Measurements from ENCODE around the gene LRRC4C.

LRRC4C gene

DNA sequence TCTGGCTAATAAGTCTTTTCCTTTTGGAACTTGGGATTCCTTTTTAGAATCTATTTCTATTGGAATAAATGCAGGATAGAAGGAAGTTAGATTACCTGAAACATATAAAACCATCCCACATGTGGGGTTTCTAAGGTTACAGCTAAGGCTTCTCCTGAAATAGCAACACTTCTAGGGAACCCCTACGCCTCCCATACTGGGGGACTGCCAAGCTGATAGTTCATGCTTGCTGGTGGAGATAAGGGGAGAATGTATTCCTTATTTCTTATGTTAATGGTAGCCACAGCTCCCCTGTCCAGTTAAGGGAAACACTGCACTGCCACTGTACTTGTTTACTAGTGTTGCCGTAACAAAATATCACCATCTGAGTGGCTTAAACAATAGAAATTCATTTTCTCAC, 1189.6 kb downstream of the LRRC4C start:
- Mint-ChIP-seq H3K27me3 (no peaks in the 10 kb centered on the region), H3K9me3 (peaks cover 0 to 8% of the 10 kb centered on the region in 2 donors), H3K27ac (no peak overlapping the region), H3K4me3 (no peak overlapping the region), H3K4me1 (no peaks in the 10 kb centered on the region)
- DNase-seq = no peak
- ATAC-seq = no peak

DNA sequence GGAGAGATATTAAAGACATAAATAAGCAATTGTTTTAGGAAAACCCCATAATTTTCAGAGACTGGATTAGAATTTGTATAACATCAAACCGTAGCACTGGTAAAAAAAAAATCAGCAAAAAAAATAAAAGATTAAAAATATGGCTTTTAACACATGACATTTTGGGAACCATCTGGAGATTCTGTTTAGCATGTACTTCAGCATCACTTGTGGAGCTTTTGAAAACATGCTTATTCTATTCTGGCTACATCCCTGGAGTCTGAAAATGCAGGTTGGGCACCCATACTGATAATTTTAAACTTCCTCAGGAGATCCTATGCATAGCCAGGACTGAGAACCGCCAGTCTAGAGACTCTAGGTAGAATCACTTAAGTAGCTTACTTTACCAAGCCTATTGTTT, 1190.9 kb downstream of the LRRC4C start:
- ATAC-seq (no peak), DNase-seq (no peak)
- H3K4me3 Mint-ChIP-seq = no peak overlapping the region
- H3K4me1 Mint-ChIP-seq = no peaks in the 10 kb centered on the region
- H3K9me3 Mint-ChIP-seq = peaks cover 0 to 13% of the 10 kb centered on the region in 2 donors
- no peak overlapping the region for H3K27ac Mint-ChIP-seq
- H3K27me3 Mint-ChIP-seq = no peaks in the 10 kb centered on the region

DNA sequence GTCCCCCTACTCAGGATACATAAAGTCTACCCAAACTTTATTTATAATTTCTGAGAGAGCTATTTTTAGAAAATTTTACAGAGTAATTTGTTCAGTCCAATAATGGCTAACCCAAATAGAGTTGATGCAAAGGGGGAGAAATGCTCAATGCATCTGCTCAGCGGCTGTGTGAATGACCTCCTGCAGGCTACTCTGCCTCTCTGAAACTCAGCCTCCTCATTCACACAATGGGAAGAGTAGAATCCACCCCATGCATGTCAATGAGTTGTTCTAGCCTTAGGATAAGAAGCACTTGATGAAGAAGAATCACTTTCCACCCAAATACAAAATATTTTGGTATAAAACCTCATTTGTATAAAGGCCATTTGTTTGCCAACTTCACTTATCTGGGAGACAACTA, 1204.0 kb downstream of the LRRC4C start:
- Mint-ChIP-seq H3K27me3 (no peaks in the 10 kb centered on the region), H3K4me1 (no peaks in the 10 kb centered on the region), H3K9me3 (peaks cover 0 to 6% of the 10 kb centered on the region in 2 donors), H3K27ac (no peak overlapping the region), H3K4me3 (no peak overlapping the region)
- DNase-seq (no peak), ATAC-seq (no peak)

DNA sequence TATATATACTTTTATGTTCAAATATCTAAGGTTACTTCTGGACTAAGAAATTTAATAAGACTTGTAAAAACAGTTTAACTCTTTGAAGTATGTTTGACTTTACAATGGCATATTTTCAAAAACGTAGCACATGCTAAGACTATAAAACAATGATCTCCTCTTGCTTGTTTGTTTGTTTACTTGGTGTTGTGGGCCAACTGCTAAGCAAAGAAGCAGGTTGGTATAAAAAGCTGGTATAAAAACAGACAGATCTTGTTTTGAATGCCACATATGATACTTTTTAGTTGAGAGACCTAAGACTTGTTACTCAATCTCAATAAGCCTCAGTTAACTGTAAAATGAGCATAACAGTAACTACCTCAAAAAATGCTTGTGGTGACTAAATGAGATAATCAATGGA, 1206.3 kb downstream of the LRRC4C start:
- ATAC-seq (no peak), DNase-seq (no peak)
- Mint-ChIP-seq H3K27ac (no peak overlapping the region), H3K27me3 (no peaks in the 10 kb centered on the region), H3K4me1 (no peaks in the 10 kb centered on the region), H3K4me3 (no peak overlapping the region), H3K9me3 (peaks cover 2 to 9% of the 10 kb centered on the region in 2 donors)

DNA sequence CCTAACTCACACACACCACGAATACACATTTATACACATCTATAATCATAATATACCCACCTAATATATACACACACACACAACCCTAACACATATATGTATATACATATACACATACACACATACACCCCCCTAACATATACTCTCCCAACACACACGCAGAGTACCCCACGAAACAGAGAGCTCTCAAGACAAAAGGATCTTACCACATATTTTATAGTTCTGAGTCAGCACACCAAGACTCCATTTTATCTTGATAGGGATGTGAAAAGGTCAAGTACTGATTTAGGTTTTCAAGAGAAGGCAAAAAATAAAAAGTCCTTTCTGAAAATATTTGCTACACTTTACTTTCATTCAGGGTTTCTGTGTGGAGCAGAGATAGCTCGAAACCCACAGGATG, 1207.2 kb downstream of the LRRC4C start:
- peaks cover 6 to 12% of the 10 kb centered on the region in 2 donors for H3K9me3 Mint-ChIP-seq
- DNase-seq = no peak
- ATAC-seq = no peak

DNA sequence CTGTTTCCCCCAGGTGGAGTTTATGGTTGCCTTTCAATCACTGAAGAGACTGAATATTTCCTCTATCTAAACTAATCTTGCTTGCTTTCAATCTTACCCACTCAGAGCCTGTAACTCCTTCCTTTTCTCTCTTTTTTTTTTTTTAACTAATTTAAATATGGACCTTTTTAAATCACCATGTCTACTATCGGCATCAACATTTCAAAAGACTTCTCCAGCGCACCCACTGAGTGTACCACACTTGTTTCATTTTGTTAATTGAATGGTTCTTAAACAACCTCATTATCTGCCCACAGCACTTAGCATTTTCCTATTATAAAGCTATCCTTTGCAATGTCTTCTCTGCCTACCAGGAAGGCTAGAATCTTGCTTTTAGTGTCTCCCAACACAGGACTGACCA, 1212.5 kb downstream of the LRRC4C start:
- Mint-ChIP-seq H3K9me3 (peaks cover 6 to 7% of the 10 kb centered on the region in 2 donors), H3K27me3 (no peaks in the 10 kb centered on the region), H3K27ac (no peak overlapping the region), H3K4me1 (no peaks in the 10 kb centered on the region), H3K4me3 (no peak overlapping the region)
- DNase-seq (no peak), ATAC-seq (no peak)

More for the DNA sequence above, 1207.2 kb downstream of the LRRC4C start:
- H3K27ac Mint-ChIP-seq = no peak overlapping the region
- H3K27me3 Mint-ChIP-seq = no peaks in the 10 kb centered on the region
- no peak overlapping the region for H3K4me3 Mint-ChIP-seq
- no peaks in the 10 kb centered on the region for H3K4me1 Mint-ChIP-seq

DNA sequence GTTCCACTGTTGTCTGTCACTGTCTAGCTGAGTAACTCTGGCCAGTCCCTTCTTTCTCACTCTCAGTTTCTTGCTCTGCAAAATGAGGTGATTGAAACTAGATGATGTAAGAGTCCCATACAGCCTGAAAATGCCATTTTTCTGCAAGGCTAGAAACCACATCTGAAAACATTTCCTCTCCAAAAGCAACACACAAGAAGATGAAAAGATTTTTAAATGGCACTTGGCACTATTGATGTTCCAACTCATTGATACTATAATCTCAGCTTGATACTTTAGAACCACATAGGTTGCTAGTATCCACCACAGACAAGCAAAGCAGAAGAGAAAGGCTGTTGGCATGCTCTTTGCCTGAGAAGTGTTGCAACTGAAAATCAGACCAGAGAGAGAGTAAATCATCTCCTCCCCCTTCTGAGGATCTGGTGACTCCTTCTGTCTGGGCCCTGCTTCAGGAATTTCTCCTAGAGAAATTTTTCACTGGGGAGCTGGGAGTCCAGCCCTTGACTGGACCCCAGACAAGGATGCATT, 1217.9 kb downstream of the LRRC4C start:
- ATAC-seq = peak; percentile 78
- H3K27me3 Mint-ChIP-seq = no peaks in the 10 kb centered on the region

DNA sequence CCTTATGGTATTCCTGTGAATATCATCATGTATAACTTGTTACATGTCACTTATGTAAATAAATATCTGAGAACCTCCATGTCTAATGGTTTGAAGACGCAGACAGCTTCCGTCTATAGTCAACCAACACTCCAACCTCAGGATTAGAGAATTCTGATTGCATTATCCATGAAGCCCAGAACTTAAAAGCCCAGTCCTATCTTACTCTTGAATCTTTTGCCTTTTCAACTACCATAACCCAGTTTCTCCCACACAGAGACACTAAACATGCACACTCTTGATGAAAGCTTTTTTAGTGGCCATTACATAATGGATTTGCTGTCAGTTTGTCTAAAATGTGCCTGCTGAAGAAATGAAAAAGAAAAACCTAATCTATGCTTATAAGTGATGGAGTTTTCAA, 1219.2 kb downstream of the LRRC4C start:
- ATAC-seq (no peak), DNase-seq (no peak)
- H3K27ac Mint-ChIP-seq = no peak overlapping the region
- no peak overlapping the region for H3K4me3 Mint-ChIP-seq
- H3K27me3 Mint-ChIP-seq = no peaks in the 10 kb centered on the region
- H3K4me1 Mint-ChIP-seq = no peaks in the 10 kb centered on the region
- peaks cover 10 to 15% of the 10 kb centered on the region in 2 donors for H3K9me3 Mint-ChIP-seq

More for the DNA sequence above, 1217.9 kb downstream of the LRRC4C start:
- Mint-ChIP-seq H3K9me3 (peaks cover 10 to 15% of the 10 kb centered on the region in 2 donors), H3K27ac (no peak overlapping the region), H3K4me3 (no peak overlapping the region), H3K4me1 (no peaks in the 10 kb centered on the region)
- DNase-seq = no peak

DNA sequence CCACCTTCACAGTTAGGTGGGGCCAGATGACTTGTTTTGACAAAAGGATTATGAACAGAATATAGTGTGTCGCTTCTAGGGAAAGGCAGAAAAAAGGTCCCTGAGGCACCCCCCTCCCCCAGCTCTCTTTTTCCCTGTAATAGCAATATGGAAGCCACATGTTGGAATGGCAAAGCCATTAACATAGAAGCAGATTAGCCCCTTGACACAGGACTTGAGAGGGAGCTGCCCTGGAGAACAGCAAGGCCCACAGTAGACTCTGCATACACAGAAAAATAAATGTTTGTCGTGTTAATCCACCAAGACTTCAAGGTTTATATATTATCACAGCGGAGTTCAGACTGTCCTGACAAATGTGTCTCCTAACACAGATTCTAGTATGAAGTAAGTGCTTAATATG, 1222.9 kb downstream of the LRRC4C start:
- no peak for DNase-seq
- no peak overlapping the region for H3K4me3 Mint-ChIP-seq
- no peak overlapping the region for H3K27ac Mint-ChIP-seq
- H3K27me3 Mint-ChIP-seq = no peaks in the 10 kb centered on the region
- no peaks in the 10 kb centered on the region for H3K4me1 Mint-ChIP-seq
- peaks cover 10 to 22% of the 10 kb centered on the region in 2 donors for H3K9me3 Mint-ChIP-seq
- ATAC-seq = no peak

DNA sequence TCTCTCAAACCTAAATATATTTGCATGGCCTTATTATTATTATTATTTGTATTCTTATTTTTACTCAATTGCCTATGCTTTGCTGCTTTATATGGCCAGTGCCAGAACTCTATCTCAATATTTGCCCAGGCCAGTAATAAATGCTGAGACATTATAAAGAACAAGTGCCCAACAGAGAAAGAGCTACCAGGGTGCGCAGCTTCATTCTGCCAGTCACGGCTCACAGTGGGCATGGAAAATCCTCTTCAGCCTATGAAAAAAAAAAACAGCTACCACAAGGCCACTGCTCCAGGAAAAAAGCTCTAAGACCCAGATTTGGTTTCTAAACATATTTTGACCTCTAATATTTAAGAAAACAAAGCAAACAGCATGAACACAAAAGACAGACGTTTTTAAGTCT, 1223.6 kb downstream of the LRRC4C start:
- no peak overlapping the region for H3K4me3 Mint-ChIP-seq
- ATAC-seq = no peak
- H3K9me3 Mint-ChIP-seq = peaks cover 10 to 22% of the 10 kb centered on the region in 2 donors
- H3K4me1 Mint-ChIP-seq = no peaks in the 10 kb centered on the region
- no peak overlapping the region for H3K27ac Mint-ChIP-seq
- no peak for DNase-seq
- no peaks in the 10 kb centered on the region for H3K27me3 Mint-ChIP-seq

DNA sequence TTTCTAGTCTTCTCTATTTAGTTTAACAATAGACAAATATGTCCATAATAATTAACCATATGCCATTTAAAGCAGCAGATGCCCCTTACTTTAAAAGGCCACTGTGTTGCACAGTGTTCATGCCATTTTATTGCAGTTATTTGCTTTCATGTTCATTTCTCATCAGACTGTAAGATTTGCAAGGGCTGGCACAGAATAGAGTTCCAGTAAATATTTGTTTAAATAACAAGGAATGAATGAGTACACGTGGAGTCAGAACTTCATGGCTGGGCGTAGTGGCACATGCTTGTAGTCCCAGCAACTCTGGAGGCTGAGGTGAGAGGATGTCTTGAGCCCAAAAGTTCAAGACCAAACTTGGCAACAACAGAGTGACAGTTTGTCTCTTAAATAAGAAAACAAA, 1228.6 kb downstream of the LRRC4C start:
- no peak overlapping the region for H3K4me3 Mint-ChIP-seq
- H3K27me3 Mint-ChIP-seq = no peaks in the 10 kb centered on the region
- no peaks in the 10 kb centered on the region for H3K4me1 Mint-ChIP-seq
- ATAC-seq (no peak), DNase-seq (no peak)
- H3K9me3 Mint-ChIP-seq = peaks cover 7% of the 10 kb centered on the region in 2 donors
- no peak overlapping the region for H3K27ac Mint-ChIP-seq

DNA sequence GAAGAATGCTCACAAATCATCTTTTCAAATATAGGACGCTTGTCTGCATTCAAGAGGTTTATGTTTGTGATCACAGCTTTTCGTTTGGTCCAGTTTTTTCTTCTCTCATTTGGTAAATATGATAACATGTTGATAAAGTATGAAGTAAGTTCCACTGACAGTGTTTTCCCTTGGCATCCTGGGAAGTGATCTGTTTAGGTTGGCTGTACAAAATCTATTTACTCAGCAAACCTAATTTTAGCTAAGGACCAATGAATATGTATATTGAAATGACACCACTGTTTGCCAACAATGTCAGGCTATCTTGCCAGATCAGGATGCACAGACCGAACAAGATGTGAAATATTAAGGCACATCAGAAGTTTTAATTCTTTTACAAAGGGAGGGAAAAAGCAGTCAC, 1230.8 kb downstream of the LRRC4C start:
- no peak overlapping the region for H3K4me3 Mint-ChIP-seq
- peaks cover 7% of the 10 kb centered on the region in 2 donors for H3K9me3 Mint-ChIP-seq
- H3K4me1 Mint-ChIP-seq = no peaks in the 10 kb centered on the region
- no peak for DNase-seq
- no peak overlapping the region for H3K27ac Mint-ChIP-seq
- H3K27me3 Mint-ChIP-seq = no peaks in the 10 kb centered on the region
- no peak for ATAC-seq

DNA sequence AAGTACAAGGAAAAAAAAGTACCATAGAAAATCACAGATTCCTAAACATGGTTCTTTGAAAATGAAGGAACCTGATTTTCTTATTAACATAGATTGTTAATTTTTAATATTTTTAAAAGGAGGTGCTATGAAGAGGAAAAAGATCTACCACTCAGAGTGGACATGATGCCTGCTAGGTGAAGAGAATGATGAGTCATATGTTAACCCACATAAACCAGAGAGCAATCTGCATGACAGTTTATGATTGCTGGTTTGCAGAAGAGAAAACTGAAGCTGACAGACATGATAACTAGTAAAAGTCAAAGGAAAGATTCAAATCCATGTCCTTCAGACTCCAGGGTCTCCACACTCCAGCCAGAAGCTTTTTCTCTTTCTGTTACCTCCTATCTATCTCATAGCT, 1231.7 kb downstream of the LRRC4C start:
- Mint-ChIP-seq H3K27me3 (no peaks in the 10 kb centered on the region), H3K4me1 (no peaks in the 10 kb centered on the region), H3K4me3 (no peak overlapping the region), H3K27ac (no peak overlapping the region), H3K9me3 (peaks cover 2 to 7% of the 10 kb centered on the region in 2 donors)
- DNase-seq (no peak), ATAC-seq (no peak)

DNA sequence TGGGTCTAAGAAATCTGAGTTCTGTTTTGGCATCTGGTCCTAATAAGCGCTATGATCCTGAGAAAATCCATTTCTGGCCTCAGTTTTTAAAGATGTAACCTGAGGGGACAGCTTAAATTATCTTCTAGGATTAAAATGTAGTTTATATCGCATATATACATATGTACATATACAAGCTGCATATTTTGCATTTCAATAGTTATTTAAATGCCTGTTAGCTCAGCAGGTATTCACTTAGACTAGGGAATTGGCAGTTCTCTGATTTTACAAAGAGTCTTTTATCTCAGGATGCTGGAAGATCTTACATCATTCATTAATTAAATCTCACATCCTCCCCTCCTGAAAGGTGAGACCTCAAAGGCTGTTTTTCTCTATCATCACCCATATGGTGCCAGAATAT, 1232.8 kb downstream of the LRRC4C start:
- no peaks in the 10 kb centered on the region for H3K27me3 Mint-ChIP-seq
- H3K27ac Mint-ChIP-seq = no peak overlapping the region
- ATAC-seq (no peak), DNase-seq (no peak)
- no peak overlapping the region for H3K4me3 Mint-ChIP-seq
- H3K9me3 Mint-ChIP-seq = peaks cover 0 to 9% of the 10 kb centered on the region in 2 donors
- H3K4me1 Mint-ChIP-seq = no peaks in the 10 kb centered on the region

DNA sequence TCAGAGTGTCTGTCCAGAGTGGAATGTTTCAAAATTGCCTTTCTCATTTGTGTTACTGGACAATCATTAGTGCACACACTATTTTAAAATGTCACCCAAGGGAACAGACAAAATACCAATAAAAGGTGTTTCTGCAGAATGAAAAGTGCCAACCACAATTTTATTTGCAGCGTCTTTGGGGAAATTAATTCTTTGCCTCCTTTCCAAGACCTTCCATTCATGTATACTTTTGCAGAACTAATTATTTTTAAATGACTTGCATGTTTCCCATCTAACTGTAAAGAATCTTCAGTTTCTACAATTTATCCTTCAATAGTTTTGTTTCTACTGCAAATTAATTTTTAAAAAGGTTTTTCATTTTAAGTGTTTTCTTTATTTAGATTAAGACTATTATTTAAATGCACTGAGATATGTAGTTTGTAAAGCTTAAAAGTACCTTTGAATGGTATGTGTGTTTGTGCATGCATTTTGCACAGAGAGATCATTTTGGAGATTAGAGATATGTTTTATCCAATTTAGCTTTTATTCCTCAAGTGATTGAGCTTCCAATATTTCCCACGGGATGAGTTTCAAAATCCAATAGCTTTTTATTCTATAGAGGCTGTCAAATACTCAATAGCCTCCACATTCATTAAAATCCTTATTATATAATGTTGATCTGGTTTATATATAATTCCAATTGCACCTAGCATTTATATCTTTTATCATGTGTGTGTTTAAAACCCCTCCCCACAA, 1235.7 kb downstream of the LRRC4C start:
- DNase-seq (no peak), ATAC-seq (no peak)
- Mint-ChIP-seq H3K4me3 (no peak overlapping the region), H3K4me1 (no peaks in the 10 kb centered on the region), H3K9me3 (peaks cover 5 to 16% of the 10 kb centered on the region in 2 donors), H3K27ac (no peak overlapping the region), H3K27me3 (no peaks in the 10 kb centered on the region)

DNA sequence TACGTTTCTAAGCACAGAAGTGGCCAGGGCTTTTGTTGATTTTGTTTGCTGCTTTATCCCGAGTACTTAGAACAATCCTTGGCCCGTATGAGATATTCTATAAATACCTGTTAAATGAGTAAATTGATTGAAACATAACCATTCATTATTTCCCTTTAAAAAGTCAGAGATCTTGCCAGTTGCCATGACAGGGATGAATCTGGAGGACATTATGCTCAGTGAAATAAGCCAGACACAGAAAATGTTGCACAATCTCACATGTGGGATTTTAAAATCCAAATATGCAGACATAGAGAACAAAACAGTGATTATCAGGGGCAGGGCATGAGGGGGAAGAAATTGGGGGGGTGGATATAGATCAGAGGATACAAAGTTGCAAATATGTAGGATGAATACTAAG, 1240.1 kb downstream of the LRRC4C start:
- Mint-ChIP-seq H3K9me3 (peaks cover 24% of the 10 kb centered on the region in 2 donors), H3K27ac (no peak overlapping the region), H3K4me3 (no peak overlapping the region), H3K4me1 (no peaks in the 10 kb centered on the region), H3K27me3 (no peaks in the 10 kb centered on the region)
- DNase-seq (no peak), ATAC-seq (no peak)

DNA sequence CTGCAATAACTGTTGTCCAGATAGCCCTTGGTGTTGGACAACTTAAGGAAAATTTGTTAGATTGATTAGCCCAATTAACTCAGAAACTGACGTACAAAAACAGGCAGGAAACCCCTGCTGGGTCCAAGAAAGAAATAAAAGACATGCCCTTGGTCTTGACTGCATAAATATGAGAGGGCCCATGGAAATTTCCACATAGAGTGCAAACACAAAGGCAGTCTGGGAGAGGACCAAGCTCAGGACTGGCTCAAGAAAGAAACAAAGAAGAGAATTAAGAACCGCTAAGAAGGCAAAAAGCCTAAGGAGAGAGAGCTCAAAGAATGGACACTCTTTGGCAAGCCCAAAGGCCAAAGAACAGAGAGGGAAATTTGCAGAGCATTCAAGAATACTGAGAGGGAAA, 1243.9 kb downstream of the LRRC4C start:
- H3K9me3 Mint-ChIP-seq = peaks cover 22 to 32% of the 10 kb centered on the region in 2 donors
- H3K27me3 Mint-ChIP-seq = no peaks in the 10 kb centered on the region
- ATAC-seq (no peak), DNase-seq (no peak)
- H3K4me3 Mint-ChIP-seq = no peak overlapping the region
- H3K4me1 Mint-ChIP-seq = no peaks in the 10 kb centered on the region
- H3K27ac Mint-ChIP-seq = no peak overlapping the region
